ENCODE results near the gene MAPKBP1.
"Not testable (repeated sequence)": the region's sequence is repeated elsewhere in the genome, so short reads cannot be mapped to it uniquely, and the experiment has no call there.

Gene MAPKBP1

GRCh38 chr15:41827880-41828806 is 53.9 kb downstream of the MAPKBP1 start, which contains the start of gene JMJD7:
Gene JMJD7, plus strand, starts transcription at chr15:41828092. Its CDS starts 33 bp downstream, at chr15:41828125.
- peak; percentile 87 to 93 for DNase-seq

- DNase-seq: no peak
These were observed 54.5 kb downstream of the MAPKBP1 start for GRCh38 chr15:41828807-41829141.

- DNase-seq: no peak
These were observed 55.8 kb downstream of the MAPKBP1 start for GRCh38 chr15:41829959-41830646.

- DNase-seq: not testable (repeated sequence)
These were observed 57.0 kb downstream of the MAPKBP1 start for GRCh38 chr15:41831291-41831690.

- no peak for DNase-seq
These were observed 57.9 kb downstream of the MAPKBP1 start for GRCh38 chr15:41832208-41832607.

- no peak for DNase-seq
These were observed 58.6 kb downstream of the MAPKBP1 start for GRCh38 chr15:41832875-41833274.

GRCh38 chr15:41834096-41834495 is 59.8 kb downstream of the MAPKBP1 start:
- no peak for DNase-seq

- no peak for DNase-seq
These were observed 61.8 kb downstream of the MAPKBP1 start for GRCh38 chr15:41836073-41836472.

- DNase-seq: no peak
These were observed 62.6 kb downstream of the MAPKBP1 start for GRCh38 chr15:41836713-41837454.

- no peak for DNase-seq
These were observed 64.2 kb downstream of the MAPKBP1 start, which contains the start of gene PLA2G4B for GRCh38 chr15:41838400-41838897. Gene PLA2G4B, plus strand, starts transcription at chr15:41838847. Its CDS starts 67 bp downstream, at chr15:41838914.

- no peak for DNase-seq
These were observed 65.7 kb downstream of the MAPKBP1 start for GRCh38 chr15:41839781-41840491.

- no peak for DNase-seq
These were observed 66.4 kb downstream of the MAPKBP1 start for GRCh38 chr15:41840673-41841072.

- no peak for DNase-seq
These were observed 66.8 kb downstream of the MAPKBP1 start for GRCh38 chr15:41841131-41841530.

GRCh38 chr15:41842229-41842628 is 67.9 kb downstream of the MAPKBP1 start:
- DNase-seq: no peak

GRCh38 chr15:41843571-41843970 is 69.3 kb downstream of the MAPKBP1 start:
- DNase-seq: no peak

GRCh38 chr15:41844814-41845213 is 70.5 kb downstream of the MAPKBP1 start:
- no peak for DNase-seq

- DNase-seq: no peak
These were observed 72.9 kb downstream of the MAPKBP1 start for GRCh38 chr15:41847206-41847605.

GRCh38 chr15:41847981-41848380 is 73.7 kb downstream of the MAPKBP1 start:
- no peak for DNase-seq

- DNase-seq: peak in 1 of 2 donors; percentile 38
These were observed 74.3 kb downstream of the MAPKBP1 start for GRCh38 chr15:41848631-41849030.

- DNase-seq: no peak
These were observed 74.9 kb downstream of the MAPKBP1 start for GRCh38 chr15:41849204-41849603.

- no peak for DNase-seq
These were observed 75.6 kb downstream of the MAPKBP1 start for GRCh38 chr15:41849861-41850260.

Measured in inflammatory macrophage (primary cell).